ENCODE data around the gene MYO15A. TPM values are rescaled to one million over a fixed set of nuclear protein-coding genes. Genes with fewer than 3 reads are reported as not detected.

MYO15A gene
- total RNA-seq, 1 donor = 0.45 TPM

- no peak for TF ChIP-seq CTCF (IDR thresholded peaks at IDR 0.05; ENCODE audit: insufficient read depth, low read length)
These were observed 14.6 kb downstream of the MYO15A start for GRCh38 chr17:18122990-18123753.

GRCh38 chr17:18124345-18125126 lies 16.0 kb downstream of the MYO15A start:
- no peak overlapping the region for H3K4me3 ChIP-seq (ENCODE audit: low read depth, low read length)
- no peak for TF ChIP-seq CTCF (IDR thresholded peaks at IDR 0.05; ENCODE audit: insufficient read depth, low read length)
- no peak for DNase-seq (ENCODE audit: low read depth)

More at GRCh38 chr17:18122990-18123753, 14.6 kb downstream of the MYO15A start:
- DNase-seq (ENCODE audit: low read depth) = no peak
- H3K4me3 ChIP-seq (ENCODE audit: low read depth, low read length) = no peak overlapping the region

- DNase-seq (ENCODE audit: low read depth) = peak; percentile 57
These were observed 20.5 kb downstream of the MYO15A start for GRCh38 chr17:18129041-18129502.

GRCh38 chr17:18132711-18133110 lies 24.2 kb downstream of the MYO15A start:
- TF ChIP-seq CTCF (IDR thresholded peaks at IDR 0.05; ENCODE audit: insufficient read depth, low read length) = no peak
- DNase-seq (ENCODE audit: low read depth) = no peak
- no peak overlapping the region for H3K4me3 ChIP-seq (ENCODE audit: low read depth, low read length)

More at GRCh38 chr17:18129041-18129502, 20.5 kb downstream of the MYO15A start:
- no peak overlapping the region for H3K4me3 ChIP-seq (ENCODE audit: low read depth, low read length)
- no peak for TF ChIP-seq CTCF (IDR thresholded peaks at IDR 0.05; ENCODE audit: insufficient read depth, low read length)

GRCh38 chr17:18136357-18136756 lies 27.8 kb downstream of the MYO15A start:
- TF ChIP-seq CTCF (IDR thresholded peaks at IDR 0.05; ENCODE audit: insufficient read depth, low read length) = no peak
- no peak for DNase-seq (ENCODE audit: low read depth)
- no peak overlapping the region for H3K4me3 ChIP-seq (ENCODE audit: low read depth, low read length)

- no peak overlapping the region for H3K4me3 ChIP-seq (ENCODE audit: low read depth, low read length)
- TF ChIP-seq CTCF (IDR thresholded peaks at IDR 0.05; ENCODE audit: insufficient read depth, low read length) = no peak
These were observed 29.7 kb downstream of the MYO15A start for GRCh38 chr17:18138065-18138749.

More at GRCh38 chr17:18138065-18138749, 29.7 kb downstream of the MYO15A start:
- no peak for DNase-seq (ENCODE audit: low read depth)
